HG03521 (cell line): ENCODE measurements around the gene SAFB2.

Experiments used
- ATAC-seq: cut with Tn5 transposase; IDR thresholded peaks from one replicate; pipeline ENCODE4 v1.9.1; 2021; ENCODE audit warnings: mild to moderate bottlenecking, moderate library complexity; ENCODE audit not compliant: unreplicated experiment

SAFB2 gene

GRCh38 chr19:5622465-5623396, at the start of gene SAFB2, which contains the start of gene SAFB:
TSS of gene SAFB2 (minus strand) at chr19:5622776. CDS start at chr19:5622715, 61 bp downstream.
TSS of gene SAFB (plus strand) at chr19:5623083. CDS start at chr19:5623206, 123 bp downstream.
- ATAC-seq, result peak; percentile 80

GRCh38 chr19:5671600-5671999, 49.0 kb upstream of the SAFB2 start:
- ATAC-seq, result no peak

GRCh38 chr19:5669212-5669611, 46.6 kb upstream of the SAFB2 start:
- no peak for ATAC-seq

DNA sequence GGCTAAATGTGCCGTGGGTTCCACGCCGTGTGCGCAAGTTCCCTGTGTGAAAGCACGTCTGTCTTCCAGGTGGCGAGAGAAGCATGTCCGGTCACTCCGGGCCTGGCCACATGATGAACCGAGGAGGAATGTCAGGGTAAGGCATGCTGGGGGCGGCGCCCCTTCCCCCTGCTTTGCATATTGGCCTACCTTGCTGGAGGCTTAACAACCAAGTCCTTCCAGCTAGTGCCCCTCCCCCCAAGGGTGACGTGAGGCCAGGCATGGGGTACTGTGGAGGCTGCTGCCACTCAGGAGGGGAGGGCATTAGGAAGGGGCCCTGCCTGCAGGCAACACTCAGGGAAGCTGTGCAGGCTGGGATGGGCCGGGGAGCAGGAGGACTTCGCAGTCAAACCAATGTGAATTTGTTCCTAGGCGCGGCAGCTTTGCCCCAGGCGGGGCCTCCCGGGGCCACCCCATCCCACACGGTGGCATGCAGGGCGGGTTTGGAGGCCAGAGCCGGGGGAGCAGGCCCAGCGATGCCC, 45.2 kb upstream of the SAFB2 start:
- no peak for ATAC-seq

GRCh38 chr19:5666921-5667610, 44.5 kb upstream of the SAFB2 start:
- no peak for ATAC-seq

DNA sequence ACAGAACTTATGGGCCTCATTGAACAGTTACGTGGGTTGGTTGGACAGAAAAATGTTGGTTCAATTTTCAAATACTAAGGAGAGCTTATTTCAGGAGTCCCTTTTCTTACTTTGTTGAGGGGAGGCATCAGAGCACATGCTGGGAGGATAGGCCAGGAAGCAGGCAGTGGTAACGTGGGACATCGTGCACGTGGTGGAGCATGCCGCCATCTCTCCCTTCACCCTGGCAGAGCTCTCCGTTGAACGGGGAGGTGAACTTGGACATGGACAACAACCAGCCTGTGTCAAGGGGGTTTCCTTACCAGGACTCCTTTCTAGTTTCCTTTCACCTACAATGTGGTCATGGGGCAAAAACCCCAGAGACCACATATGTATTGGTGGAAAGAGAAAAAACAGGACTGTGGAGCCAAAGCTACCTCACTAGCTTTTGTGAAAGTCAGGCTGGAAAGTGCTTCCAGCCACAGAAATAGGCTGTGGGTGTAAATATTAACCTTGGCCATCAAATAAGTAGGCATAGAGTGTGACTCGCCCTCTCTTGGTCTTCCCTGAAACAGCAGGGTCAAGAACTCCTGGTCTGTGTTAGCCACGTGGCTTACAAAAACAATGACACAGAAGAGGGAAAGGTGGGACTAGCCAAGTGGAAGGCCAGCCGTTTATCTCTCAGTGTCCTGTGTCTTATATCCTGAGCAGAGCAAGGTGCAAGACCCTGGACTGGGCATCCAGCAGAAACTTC, 43.4 kb upstream of the SAFB2 start:
- no peak for ATAC-seq

DNA sequence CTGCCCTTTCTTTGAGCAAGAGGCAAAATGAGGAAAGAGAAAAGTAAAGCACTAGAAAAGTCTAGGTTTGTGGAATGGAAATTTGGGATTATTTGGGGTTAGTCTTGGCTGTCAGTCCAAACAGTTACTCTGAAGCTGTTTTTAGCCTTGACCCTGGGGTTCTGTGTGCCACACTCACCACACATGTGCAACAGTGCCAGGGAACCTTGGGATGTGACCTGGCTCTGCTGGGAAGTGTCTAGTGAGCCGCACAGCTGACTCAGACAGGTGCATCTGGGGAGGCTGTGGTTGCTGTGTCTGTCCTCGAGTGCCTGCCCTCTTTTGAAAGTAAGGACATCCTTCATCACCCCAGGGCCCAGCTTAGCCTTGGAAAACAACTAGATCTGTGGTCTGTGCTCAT, 41.9 kb upstream of the SAFB2 start:
- no peak for ATAC-seq

- ATAC-seq, result no peak
Measured at GRCh38 chr19:5663904-5664303, 41.3 kb upstream of the SAFB2 start.

GRCh38 chr19:5661483-5661882, 38.9 kb upstream of the SAFB2 start:
- no peak for ATAC-seq

DNA sequence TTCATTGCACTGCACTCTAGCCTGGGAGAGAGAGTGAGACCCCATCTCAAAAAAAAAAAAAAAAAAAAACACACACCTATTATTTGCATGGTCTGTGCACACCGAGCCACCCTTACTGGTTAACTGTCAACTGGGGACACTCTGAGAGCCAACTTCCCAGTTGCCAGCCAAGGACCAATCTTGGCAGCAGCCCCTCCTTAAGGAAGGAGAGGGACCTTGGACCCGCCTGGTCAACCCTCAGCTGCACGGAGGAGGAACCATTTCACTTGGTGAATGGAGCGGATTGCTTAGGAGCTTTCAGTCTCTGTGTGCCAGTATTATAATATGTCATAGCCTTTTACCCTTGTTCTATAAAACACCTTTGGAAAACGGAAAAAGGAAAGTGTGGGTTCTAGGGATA, 32.8 kb upstream of the SAFB2 start:
- ATAC-seq, result no peak

- no peak for ATAC-seq
Measured at GRCh38 chr19:5654931-5655330, 32.4 kb upstream of the SAFB2 start.

- ATAC-seq, result no peak
Measured at GRCh38 chr19:5652261-5652660, 29.7 kb upstream of the SAFB2 start.

DNA sequence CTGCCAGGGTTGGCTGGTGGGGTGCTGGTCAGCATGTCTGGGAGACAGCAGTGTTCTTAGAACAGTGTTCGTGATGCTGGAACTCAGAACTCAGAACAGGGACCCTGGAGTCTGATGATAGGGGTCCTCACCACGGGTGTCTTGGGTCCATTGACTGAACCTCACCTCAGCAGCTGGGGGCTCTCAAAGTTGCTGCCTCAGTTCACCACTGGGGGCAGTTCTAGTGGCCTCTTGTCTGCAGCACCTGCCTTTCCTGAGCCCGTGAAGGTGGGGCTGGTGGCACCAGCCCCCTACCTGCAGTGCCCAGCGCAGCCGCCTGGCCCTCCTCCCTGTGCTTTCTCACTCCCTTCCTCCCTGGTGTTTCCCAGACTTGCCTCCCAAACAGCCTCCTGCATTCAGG, 28.8 kb upstream of the SAFB2 start:
- no peak for ATAC-seq

DNA sequence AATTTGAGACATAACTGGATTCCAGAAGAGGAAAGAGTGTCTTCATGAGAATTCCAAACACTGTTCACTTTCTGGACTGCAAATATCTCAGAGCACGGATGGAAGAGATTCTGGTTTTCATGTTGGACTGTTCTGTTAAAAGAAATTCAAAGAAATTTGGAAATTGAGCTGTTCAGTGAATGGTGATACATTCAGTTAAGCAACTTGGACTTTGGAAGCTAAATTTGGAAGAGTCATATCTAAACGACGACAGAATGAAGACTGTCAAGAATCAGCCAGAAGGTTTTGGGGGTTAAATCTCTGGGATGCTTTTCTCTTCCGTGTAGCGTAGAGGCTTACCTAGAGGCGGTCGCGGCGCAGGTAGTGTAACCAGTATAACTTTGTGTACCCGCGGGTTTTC, 25.9 kb upstream of the SAFB2 start:
- ATAC-seq, result no peak

DNA sequence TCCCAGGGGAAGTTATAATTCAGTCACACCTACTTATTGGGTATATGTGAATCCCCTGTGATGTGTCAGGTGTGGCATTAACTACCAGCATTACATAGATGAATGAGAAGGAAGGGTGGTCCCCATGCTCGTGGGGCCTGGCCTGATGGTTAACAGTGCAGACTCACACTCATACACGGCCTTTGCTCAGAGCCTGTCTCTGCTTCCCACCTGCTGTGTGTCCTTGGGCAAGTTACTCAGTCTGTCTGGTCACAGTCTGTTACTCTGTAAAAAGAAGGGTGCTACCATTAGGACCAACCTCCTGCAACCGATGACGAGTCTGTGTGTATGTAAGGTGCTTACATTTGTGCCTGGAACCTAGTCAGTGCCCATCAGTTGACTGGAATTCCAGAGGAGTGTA, 24.1 kb upstream of the SAFB2 start:
- no peak for ATAC-seq

DNA sequence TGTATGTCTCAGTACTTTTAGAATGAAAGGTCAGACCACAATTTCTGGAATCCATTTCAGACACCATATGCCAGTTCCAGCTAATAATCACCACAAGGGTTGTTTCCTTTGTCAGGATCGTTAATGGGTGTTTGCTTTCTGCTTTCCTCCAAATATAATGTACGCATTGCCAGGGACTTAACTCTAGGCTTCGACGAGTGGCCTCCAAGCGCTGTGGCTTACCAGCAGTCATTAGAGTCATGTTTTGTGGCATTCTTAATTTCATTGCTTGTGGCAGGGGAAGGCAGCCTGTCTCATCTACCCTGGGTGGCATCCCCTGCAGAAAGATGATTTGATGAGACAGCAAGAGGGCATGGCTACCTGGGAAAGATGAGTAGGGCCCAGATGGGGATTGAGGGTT, 22.8 kb upstream of the SAFB2 start:
- ATAC-seq, result no peak

DNA sequence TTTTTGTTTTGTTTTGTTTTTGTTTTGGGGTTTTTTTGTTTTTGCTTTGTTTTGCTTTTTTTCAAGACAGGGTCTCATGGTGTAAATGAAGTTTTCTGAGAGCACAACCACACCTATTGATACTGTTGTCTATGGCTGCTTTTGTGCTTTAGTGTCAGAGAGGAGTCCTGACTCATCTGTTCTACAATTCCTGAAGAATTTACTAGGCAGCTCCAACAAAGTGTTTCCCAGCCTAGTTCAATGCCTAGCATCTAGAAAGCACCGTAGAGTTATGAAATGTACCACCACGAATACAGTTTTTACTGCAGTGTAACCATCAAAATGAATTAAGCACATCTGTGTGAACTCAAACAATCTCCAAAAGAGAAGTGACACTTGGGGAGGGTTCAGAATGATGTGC, 21.5 kb upstream of the SAFB2 start:
- ATAC-seq, result no peak

DNA sequence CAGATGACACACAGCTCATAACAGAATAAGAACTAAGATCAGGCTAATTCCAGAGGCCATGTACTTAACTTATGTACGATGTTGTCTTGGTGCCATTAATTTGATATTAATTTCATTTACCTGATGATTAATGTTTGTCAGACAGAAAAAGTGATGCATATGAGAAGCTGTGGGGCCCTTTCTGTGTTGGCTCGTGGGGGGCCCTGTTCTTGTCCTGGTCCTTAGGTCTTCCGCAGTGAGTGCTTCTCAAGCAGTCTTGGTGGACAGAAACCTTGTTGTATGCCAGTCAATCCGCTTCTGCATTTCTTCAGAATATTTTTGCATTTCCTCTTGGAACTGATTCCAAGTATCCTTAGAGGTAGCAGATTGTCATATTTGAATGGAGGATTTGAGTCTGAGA, 20.5 kb upstream of the SAFB2 start:
- ATAC-seq, result no peak

- no peak for ATAC-seq
Measured at GRCh38 chr19:5642204-5642603, 19.6 kb upstream of the SAFB2 start.

DNA sequence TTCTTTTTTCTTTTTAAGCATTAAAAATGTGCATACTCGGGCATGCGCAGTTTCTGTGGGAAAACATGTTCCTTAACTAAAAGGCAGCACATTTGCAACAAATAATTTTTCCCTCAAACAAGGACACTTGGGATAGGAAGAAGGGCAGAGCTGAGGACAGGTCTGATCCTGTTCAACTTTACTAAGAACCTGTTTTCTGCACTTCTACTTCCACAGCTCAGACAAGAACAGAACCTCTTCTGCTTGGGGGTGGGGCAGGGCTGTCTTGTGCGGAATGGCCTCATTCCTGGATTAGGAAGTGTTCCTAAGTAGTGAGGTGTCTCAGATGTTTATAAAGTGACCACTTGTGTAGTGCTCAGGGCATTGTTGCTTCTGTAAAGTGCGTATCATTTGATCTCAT, 18.6 kb upstream of the SAFB2 start:
- no peak for ATAC-seq

GRCh38 chr19:5637971-5638370, 15.4 kb upstream of the SAFB2 start:
- ATAC-seq, result no peak
